Glomerular visceral epithelial cell (primary cell): ENCODE results near the gene POTEB.
"Not testable (repeated sequence)": the region's sequence is repeated elsewhere in the genome, so short reads cannot be mapped to it uniquely, and the experiment has no call there.

Experiments
- DNase-seq: peaks from one replicate; pipeline ENCODE4 v3.0.0-alpha.2; 2016; ENCODE audit errors: extremely low spot score

POTEB gene

DNA sequence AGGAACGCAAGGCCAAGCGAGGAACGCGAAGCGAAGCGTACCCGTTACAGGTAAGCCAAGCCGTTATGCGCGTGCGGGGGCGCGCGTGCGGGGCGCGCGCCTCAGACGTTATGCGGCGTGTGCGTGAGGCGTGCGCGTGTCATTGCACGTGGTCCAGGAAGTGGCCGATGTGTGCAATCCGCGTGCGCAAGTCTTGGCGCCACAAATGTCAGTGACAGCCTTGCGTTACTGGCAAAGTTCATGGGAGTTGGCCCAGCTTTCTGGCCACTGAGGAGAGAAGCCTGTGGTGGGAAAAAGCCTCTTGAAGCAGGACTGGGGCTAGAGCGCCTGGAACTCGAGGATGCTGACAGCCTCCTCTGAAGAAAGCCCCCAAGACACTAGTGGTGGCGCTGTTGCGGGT lies at the start of gene POTEB:
POTEB (minus strand) TSS at position 101 of the 400 bp plus-strand sequence. CDS start 489 bp downstream, outside the sequence.
- not testable (repeated sequence) for DNase-seq

DNA sequence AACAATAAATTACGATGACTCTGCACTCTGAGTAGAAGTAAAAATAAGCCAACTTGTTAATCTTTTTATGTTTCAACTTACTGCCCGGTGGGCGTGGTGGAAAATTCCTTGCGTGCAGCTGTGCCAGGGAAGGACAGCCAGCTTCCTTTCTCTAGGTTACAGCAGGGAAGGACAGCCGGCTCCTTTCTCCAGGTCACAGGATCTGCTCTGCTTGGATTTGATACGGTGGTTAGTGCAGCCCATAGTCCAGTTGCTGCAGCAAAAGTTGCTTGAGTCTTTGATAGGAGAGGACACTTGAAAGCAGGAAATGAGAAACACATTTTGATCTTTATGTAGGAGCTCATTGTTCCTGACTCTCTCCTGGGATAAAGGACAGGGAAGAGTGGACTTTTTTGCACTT lies 13.4 kb upstream of the POTEB start:
- DNase-seq: not testable (repeated sequence)

DNA sequence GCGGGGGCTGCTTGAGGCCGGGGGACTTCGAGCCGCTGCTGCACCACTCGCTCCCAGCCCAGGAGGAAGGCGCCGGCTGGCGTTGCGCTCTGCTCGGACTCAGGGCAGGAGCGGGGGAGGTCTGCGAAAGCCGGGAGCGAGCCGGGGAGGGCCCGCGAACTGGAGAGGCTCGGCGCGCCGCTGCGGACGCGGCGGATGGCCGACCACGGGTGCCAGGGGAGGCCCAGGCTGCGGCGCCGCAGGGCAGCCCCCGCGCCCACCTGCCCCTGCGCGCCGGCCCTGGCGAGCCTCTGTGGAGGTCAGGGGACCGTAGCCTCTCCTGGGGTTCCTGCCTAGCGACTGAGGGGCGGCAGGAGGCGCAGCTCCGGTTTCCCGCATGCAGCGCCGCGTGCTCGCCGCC lies 12.0 kb upstream of the POTEB start:
- DNase-seq: not testable (repeated sequence)

DNA sequence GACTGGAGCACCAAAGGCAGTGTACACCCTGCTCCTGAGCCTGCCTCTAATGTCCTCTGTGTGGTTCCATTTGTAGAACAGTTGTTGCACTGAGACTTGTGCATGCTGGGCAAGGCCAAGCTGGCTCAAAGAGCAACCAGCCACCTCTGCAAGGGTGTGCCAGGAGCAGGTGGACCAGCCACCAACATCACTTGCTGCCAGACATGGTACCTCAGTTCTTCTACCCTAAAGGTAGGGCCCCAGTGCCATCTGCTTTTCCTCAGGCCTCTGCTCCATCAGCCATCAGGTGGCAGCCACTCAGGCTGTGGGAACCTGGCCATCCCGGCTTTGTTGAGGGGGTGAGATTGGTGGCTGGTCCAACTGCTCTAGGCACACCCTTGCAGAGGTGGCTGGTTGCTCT lies 38.7 kb downstream of the POTEB start:
- DNase-seq: not testable (repeated sequence)
